Adrenal gland (tissue), 12 donors: Measurements from ENCODE around the gene SELL. TPM values are rescaled to one million over a fixed set of nuclear protein-coding genes. Genes with fewer than 3 reads are reported as not detected.

Source experiments
- DNase-seq, 7 donors: peaks; one replicate each; pipeline ENCODE4 v3.0.0-alpha.2; 2019 to 2020
- H3K27ac ChIP-seq, 5 donors: fragments of 200-600 bp; sonication (generic) in 4 of 5; 1 replicate in 3 of 5; 2 replicates in 2 of 5; pipeline versions ENCODE4 v1.5.1 to v1.8.0; 2016 to 2020; ENCODE audit warnings: mild to moderate bottlenecking in 1 of 5
- H3K27me3 ChIP-seq: fragments of 200-600 bp; 2 replicates; pipeline ENCODE4 v1.8.0; 2021
- H3K36me3 ChIP-seq, 2 donors: fragments of 200-600 bp; replicated peaks in 1 of 2; 1 replicate in 1 of 2; 2 replicates in 1 of 2; pipeline versions ENCODE4 v1.5.1 to v1.8.0; 2018 to 2022
- H3K4me1 ChIP-seq, 2 donors: fragments of 200-600 bp; replicated peaks in 1 of 2; 1 replicate in 1 of 2; 2 replicates in 1 of 2; pipeline versions ENCODE4 v1.5.1 to v1.8.0; 2018 to 2021
- H3K4me3 ChIP-seq, 4 donors: fragments of 200-600 bp; sonication (generic) in 3 of 4; one replicate each; pipeline ENCODE4 v1.5.1; 2016 to 2018
- H3K9me3 ChIP-seq, 3 donors: fragments of 200-600 bp; sonication (generic) in 1 of 3; replicated peaks in 1 of 3; 1 replicate in 2 of 3; 2 replicates in 1 of 3; pipeline versions ENCODE4 v1.5.1 to v1.8.0; 2016 to 2021
- POLR2A ChIP-seq, 2 donors: fragments of 450-650 bp; IDR thresholded peaks; one replicate each; pipeline ENCODE4 v1.6.1; 2017; ENCODE audit warnings: antibody characterized with exemption in 2 of 2, mild to moderate bottlenecking in 2 of 2, moderate library complexity in 1 of 2
- WGBS, 4 donors: extraction: QIAGEN DNeasy Blood & Tissue Kit in 2 of 4; methylation state at CpG; one replicate each; pipeline versions ENCODE4 v1.1.5 to v1.1.7; 2013 to 2017; 5-methylcytosine and 5-hydroxymethylcytosine counted together
- intact Hi-C, 2 donors: fragments of 100-400 bp; cut with DNase I; formaldehyde crosslinking; loops; one replicate each; pipeline versions ENCODE4 v1.14.1 to v1.15.0; 2022 to 2023
- polyA plus RNA-seq, 3 donors: library from polyadenylated mRNA; stranded (reverse); fragments of 200-250 nt in 2 of 3; fragments of 350-450 nt in 1 of 3; fragmentation: Illumina TruSeq in 1 of 3; extraction: RNeasy Lipid Tissue Mini Kit (QIAGEN cat#74804) in 1 of 3; gene quantifications; one replicate each; pipeline ENCODE4 v1.2.3, GENCODE V29; 2013 to 2014
- total RNA-seq, 9 donors: library from RNA; depleted of rRNA in 4 of 9; stranded (reverse); fragments of >200 nt in 4 of 9; fragments of 120-200 nt in 1 of 9; fragmentation: NEBNext Ultra II Directional in 1 of 9; extraction: Animal tissue kit (Norgen Biotek cat#: 25700) in 1 of 9; gene quantifications; one replicate each; pipeline versions ENCODE4 v1.1.0 to v1.2.4, GENCODE V29; 2013 to 2023
- TF ChIP-seq, protein P1 (sequence below), 6 experiments: fragments of 450-650 bp in 4 of 6; fragments of 200-600 bp in 2 of 6; sonication (generic) in 1 of 6; IDR thresholded peaks; 1 replicate in 5 of 6; 2 replicates in 1 of 6; pipeline versions ENCODE4 v1.5.1 to v1.8.0; 2016 to 2021; ENCODE audit warnings: antibody characterized with exemption in 6 of 6, mild to moderate bottlenecking in 2 of 6, moderate library complexity in 1 of 6
- donor health status: healthy with polysubstance abuse.
- donor health status: Bipolar disorder and iron deficiency.
- donor health status: DM: yes; HTN: yes; CAD: no.
- donor health status: DM: no; HTN: no; CAD: no.
- donor health status: DM: no; HTN: no; CAD: no.
- donor health status: DM: yes; HTN: yes; CAD: no.

The SELL gene
- total and polyA plus RNA-seq, 12 donors: 0.61 to 2.5 (median 1.1) TPM

DNA sequence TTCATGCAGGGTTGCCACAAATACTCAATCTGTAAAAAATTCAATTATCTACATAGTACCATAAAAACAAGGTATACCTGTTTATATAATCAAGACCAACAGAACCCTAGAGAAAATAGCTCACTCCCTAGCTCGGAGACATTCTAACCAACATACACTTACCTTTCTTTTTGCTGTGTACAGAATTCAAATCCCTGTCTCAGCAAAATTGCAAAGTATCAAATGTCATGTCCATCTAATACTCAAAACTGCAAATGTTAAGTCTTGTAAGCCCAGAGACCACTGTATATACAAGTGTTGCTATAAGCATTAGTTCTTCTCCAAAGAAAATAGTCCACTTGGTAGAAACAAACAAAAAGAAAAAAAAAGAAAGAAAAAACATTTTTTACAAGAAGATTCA is 38.6 kb upstream of the SELL start:
- Histone ChIP-seq H3K27ac (no peak overlapping the region), H3K4me3 (no peak overlapping the region), H3K4me1 (no peaks in the 10 kb centered on the region), H3K36me3 (no peaks in the 10 kb centered on the region), H3K27me3 (no peaks in the 10 kb centered on the region), H3K9me3 (no peaks in the 10 kb centered on the region)
- no peak for DNase-seq
- TF ChIP-seq, protein P1, sequence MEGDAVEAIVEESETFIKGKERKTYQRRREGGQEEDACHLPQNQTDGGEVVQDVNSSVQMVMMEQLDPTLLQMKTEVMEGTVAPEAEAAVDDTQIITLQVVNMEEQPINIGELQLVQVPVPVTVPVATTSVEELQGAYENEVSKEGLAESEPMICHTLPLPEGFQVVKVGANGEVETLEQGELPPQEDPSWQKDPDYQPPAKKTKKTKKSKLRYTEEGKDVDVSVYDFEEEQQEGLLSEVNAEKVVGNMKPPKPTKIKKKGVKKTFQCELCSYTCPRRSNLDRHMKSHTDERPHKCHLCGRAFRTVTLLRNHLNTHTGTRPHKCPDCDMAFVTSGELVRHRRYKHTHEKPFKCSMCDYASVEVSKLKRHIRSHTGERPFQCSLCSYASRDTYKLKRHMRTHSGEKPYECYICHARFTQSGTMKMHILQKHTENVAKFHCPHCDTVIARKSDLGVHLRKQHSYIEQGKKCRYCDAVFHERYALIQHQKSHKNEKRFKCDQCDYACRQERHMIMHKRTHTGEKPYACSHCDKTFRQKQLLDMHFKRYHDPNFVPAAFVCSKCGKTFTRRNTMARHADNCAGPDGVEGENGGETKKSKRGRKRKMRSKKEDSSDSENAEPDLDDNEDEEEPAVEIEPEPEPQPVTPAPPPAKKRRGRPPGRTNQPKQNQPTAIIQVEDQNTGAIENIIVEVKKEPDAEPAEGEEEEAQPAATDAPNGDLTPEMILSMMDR (IDR thresholded peaks at IDR 0.05): no peak
- TF ChIP-seq POLR2A (IDR thresholded peaks at IDR 0.05): no peak
- 52 to 78% (median 70%) methylated on average over 1 of the region's 1 CpG for WGBS, 4 donors
- intact Hi-C loops: no loop called here

DNA sequence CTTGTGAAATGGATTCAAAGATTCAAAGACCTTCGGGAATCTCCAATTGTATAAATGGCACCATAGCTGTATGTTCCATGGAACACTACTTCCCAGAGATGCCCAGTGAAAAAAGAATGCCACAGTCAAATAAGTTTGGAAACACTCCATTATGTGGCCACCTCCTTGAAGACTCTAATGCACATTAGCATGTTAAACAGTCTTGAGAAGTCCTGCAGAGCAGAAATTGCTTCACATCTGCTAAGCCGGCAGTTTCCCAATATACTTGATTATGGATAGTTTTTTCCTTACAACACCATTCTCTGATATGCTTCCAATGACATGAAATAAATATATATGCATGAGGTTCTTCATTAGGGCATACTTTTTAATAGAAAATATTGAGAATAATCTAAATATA is 35.1 kb upstream of the SELL start:
- no peak for DNase-seq
- Histone ChIP-seq H3K27ac (no peak overlapping the region), H3K27me3 (no peaks in the 10 kb centered on the region), H3K36me3 (no peaks in the 10 kb centered on the region), H3K4me1 (no peaks in the 10 kb centered on the region), H3K9me3 (no peaks in the 10 kb centered on the region), H3K4me3 (no peak overlapping the region)
- WGBS, 4 donors: 81 to 86% (median 84%) methylated on average over 2 of the region's 2 CpGs
- intact Hi-C loops: no loop called here
- TF ChIP-seq, protein P1 (IDR thresholded peaks at IDR 0.05): no peak
- TF ChIP-seq POLR2A (IDR thresholded peaks at IDR 0.05): no peak

DNA sequence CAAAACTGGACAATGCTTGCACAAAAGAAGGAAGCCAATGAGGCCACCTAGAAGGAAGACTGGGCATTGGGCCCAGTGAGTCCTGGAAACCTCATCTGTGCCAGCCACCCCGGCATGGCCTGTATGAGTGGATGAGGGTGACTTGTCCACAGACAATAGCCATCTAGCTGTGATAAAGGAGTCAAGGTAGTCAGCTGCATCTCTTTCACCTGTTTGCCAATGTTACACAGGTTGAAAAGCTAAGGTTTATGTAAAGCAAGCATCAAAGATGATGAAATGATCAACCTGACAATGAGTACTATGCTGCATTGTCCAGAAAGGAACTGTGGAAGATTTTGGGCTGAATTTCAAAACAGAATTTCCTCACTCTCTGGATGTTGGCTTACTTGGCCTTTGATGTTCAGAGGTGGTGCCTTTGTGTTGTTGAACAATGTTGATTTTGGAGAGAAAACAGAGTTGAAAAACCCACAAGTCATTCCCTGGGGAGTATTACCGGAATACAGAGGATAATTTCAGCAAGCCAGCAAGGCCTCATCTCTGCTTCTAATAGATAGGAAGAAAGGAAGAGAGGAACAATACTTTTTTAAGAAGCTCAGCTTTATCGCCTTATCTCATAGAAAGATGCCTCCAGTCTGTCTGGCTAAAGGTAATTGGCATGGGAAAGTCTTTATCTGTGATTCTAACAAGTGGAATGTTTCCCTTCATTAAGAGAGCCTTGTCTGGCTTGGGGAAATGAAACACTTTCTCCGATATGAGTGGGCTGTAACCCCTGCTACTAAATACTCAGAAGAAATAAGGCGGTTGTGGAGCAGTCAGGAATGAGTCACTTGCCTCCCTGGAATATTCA is 33.8 kb upstream of the SELL start:
- intact Hi-C loops: no loop called here
- Histone ChIP-seq H3K9me3 (no peaks in the 10 kb centered on the region), H3K4me3 (no peak overlapping the region), H3K36me3 (no peaks in the 10 kb centered on the region), H3K4me1 (no peaks in the 10 kb centered on the region), H3K27me3 (no peaks in the 10 kb centered on the region), H3K27ac (no peak overlapping the region)
- no peak for TF ChIP-seq POLR2A (IDR thresholded peaks at IDR 0.05)
- TF ChIP-seq, protein P1 (IDR thresholded peaks at IDR 0.05): no peak
- WGBS, 4 donors: 58 to 65% (median 59%) methylated on average over 5 of the region's 5 CpGs
- DNase-seq: peak in 2 of 7 donors; percentile 21 to 22

DNA sequence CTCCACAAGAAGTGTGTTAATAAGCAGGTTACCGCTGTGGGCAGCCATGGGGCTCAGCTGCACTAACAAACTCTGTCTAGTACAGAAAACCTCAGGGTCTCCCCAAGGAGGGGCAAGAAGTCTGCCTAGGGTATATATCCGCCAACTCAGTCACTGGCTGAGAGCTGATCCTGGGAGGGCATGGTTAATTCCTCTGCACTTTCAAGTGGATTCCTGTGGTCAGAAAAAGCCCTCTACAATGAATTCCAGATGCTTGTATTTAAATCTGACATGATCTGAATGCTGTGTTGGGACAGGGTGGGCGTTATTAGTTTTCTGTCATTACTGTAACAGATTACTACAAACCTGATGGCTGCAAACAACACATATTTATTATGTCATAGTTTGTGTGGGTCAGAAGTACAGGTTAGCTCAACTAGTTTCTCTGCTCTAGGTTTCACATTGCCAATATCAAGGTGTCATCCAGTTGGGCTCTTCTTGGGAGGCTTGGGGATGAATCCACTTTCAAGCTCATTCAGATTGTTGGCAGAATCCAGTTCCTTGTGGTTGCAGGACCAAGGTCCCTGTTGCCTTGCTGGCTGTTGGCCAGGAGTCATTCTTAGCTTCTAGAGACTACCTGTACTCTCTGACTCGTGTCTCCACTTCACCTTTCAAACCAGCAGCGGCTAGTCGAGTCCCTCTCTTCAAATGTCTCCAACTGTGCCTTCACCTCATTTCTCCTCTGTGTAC is 30.4 kb upstream of the SELL start:
- intact Hi-C loops: no loop called here
- WGBS, 4 donors: 72 to 83% (median 78%) methylated on average over 6 of the region's 6 CpGs
- H3K9me3 ChIP-seq: no peaks in the 10 kb centered on the region
- H3K27ac ChIP-seq: no peak overlapping the region
- H3K4me1 ChIP-seq: peaks cover 0 to 4% of the 10 kb centered on the region in 2 donors
- no peak overlapping the region for H3K4me3 ChIP-seq
- no peak for TF ChIP-seq POLR2A (IDR thresholded peaks at IDR 0.05)
- TF ChIP-seq, protein P1 (IDR thresholded peaks at IDR 0.05): no peak
- no peak for DNase-seq
- H3K36me3 ChIP-seq: no peaks in the 10 kb centered on the region
- H3K27me3 ChIP-seq: no peaks in the 10 kb centered on the region
